HG03135 (cell line): ENCODE results near the gene R3HDM1.
"Not testable (repeated sequence)": the region's sequence is repeated elsewhere in the genome, so short reads cannot be mapped to it uniquely, and the experiment has no call there.

Experiments used
- ATAC-seq: cut with Tn5 transposase; IDR thresholded peaks from one replicate; pipeline ENCODE4 v1.9.1; 2021; ENCODE audit warnings: mild to moderate bottlenecking, moderate library complexity; ENCODE audit not compliant: unreplicated experiment

R3HDM1 gene

DNA sequence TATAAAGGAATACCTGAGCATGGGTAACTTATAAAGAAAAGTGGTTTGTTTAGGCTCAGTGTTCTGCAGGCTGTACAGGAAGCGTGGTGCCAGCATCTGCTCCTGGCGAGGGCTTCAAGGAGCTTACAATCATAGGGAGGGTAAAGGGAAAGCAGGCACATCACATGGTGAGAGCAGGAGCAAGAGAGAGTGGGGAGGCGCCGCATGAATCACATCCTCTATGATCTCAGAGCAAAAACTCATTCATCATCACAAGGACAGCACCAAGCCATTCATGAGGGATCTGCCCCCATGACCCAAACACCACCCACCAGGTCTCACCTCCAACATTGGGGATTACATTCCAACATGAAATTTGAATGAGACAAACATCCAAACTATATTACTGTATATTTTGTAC lies 32.5 kb downstream of the R3HDM1 start:
- no peak for ATAC-seq

DNA sequence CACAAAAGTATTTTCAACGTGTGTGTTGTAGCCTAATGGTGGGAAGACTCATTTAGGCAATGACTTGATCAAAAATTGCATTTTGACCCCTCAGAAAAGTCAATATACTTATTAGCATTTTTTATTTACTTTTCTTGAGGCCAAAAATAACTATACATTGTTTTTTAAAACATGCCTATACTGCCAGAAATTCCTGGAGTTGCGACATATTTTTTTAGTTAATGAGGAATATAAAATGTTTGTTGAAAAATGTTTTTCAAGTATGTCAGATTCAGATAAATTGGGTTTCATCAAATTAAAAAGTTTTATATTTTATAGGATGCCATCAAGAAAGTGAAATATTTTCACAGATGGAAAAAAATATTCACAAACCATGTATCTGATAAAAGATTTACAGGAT lies 39.6 kb downstream of the R3HDM1 start:
- no peak for ATAC-seq

DNA sequence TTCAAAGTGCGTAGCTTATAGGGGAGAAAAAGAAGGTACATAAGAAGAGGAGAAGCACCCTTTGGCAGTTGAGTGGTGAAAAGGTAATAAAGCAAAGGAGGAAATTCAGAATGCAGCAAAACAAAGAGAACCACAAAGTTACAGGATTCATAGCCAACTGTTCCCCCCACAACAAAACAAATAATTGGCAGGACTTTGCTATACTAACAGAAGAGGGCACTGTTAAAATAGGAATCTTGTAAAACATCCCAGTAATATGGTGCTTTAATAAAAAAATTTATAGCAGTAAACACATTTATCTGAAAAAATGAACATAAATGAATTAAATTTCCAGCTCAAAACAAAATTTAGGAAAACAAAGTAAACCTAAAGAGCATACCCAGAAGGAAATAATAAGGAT lies 42.3 kb downstream of the R3HDM1 start:
- no peak for ATAC-seq

DNA sequence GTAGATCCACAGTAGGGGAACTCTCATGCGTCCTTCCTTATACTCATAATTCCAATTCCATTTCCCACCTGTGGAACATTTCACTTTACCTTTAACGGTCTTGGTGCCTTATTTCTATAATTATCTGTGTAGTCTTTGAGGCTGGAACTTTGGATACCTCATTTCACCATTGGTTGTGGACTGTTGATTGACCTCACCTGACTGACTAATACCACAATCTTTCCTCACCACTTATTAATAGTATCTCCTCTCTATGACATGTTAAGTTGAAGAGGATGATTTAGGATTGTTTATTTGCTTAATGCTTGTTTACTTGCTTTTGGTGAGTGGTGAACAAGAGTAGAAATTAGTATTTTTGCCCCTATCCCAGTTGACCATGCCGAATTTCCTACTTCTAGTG lies 50.0 kb downstream of the R3HDM1 start:
- no peak for ATAC-seq

DNA sequence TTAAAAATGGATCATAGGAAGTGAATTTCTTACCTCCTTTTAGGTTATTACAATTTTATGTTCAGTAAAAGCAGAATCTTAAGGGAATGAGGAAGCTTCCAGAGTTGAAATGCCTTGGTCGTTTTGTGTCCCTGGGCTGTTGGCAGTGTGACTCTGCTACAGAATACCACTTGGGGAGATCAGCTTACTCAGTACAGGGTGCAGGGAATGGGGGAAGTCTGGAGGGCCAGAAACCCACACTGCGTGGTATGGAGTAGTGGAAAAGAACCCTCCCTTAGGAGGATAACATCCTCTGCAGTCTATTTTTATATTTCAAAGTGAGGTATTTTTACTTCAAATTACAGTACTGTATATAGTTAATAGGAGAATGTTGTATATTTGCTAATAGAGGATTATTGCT lies 51.1 kb downstream of the R3HDM1 start:
- ATAC-seq = no peak

DNA sequence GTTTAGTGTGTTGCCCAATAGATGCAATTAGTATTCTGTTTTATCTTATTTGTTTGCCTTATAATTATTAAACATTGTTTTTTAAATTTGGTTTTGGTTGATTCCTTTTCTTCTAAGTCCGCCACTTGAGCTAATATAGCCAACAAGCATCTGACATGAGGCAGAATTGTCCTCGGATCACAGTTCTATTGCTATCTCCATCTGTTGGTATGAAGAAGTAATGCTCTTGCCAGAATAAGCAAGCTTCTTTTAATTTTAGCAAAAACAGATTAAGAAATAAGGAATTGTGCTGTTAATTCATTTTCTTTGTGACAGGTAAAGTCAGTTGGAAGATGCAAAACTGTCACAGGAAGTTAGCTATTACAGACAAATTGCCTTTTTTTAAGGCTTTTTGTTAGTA lies 54.3 kb downstream of the R3HDM1 start:
- ATAC-seq = no peak

DNA sequence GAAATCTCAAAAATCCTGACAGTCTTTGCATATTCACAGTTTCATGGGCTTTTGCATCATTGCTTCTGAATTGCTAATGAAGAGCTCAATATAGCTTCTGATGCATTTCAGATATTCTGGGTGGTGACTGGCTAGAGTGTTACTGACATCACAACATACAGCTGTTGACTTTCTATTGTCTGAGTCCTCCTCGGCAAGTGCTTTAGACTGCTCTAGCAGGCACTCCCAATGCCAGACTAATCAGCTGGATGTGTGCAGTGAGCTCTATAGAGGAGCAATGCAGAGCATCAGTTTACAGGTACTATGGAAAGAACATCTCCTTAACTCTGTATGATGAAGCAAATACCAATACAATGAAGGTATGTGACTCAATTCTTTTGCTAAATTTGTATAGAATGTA lies 54.9 kb downstream of the R3HDM1 start:
- peak; percentile 51 for ATAC-seq

DNA sequence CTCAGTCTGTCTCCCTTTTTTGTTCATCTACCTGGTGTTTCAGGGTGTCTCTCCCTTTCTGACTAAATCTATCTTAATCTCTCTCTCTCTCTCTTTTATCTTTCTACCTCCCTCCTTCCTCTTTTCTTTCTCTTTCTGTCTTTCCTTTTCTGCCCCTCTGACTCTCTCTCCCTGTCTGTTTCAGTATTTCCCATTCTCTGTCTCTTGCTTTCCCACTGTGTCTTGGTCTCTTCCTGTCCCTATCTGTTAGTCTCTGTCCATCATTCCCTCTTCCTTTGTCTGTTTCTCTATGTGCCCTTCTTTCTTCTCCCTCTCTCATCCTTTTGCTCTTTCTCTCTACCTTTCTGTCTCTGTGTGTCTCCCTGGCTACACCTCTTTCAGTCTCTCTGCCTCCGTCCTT lies 56.7 kb downstream of the R3HDM1 start:
- no peak for ATAC-seq

DNA sequence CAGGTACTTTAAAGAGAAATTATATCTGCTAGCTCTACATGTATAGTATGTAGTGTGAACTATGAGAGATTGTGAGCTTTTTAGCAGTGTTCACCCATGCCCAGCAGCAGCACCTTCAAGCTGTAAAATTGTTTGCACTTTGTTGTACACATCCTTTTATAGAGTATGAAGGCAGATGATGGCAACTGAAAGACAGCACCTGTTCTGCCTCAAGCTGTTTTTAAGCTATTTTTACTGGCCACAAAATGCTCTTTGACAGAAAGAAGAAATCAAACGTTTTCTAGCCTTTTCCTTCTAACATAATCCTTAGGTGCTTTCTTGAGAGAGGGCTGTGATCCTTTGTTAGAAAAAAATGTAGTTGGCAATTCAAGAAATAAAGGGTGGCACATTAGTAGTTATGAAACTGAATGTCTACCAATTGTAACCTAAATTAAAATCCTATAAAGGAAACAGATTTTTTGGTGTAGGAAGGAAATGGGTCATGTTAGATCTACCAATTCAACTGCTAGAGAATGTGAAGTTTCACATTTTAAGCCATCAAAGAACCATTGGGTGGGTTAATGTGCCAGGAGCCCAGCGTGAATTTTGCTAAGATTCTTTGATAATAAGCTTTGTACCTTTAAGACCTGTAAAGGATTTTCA lies 59.5 kb downstream of the R3HDM1 start:
- ATAC-seq = no peak

DNA sequence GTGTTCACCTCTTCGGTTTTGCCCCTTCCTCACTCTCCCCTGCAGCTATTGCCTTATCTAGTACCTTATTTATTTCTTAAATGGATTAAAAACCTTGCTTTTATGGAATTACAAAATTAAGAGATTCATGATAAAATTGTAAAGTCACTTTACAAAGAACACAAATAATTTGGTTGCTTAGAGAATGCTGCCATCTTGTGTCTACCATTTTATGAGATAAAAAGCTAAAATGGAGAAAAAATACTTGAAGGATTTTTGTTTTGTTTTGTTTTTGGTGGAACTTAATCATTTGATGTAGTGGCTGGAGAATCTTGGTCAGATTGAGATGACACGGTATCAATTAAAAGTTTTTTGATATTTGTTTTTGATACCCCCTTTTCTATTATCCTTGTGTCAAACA lies 69.6 kb downstream of the R3HDM1 start:
- ATAC-seq = no peak

DNA sequence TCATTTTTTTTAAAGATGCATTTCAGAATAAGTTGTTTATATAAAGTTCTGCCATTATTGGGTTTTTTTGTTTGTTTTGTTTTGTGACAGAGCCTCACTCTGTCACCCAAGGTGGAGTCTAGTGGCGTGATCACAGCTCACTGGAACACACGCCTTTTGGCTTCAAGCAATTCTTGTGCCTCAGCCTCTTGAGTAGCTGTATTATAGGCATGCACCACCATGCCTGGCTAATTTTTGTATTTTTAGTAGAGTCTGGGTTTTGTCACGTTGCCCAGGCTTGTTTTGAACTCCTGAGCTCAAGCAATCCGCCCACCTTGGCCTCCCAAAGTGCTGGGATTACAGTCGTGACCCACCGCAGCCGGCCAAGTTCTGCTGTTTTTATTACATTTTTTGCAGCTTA lies 72.3 kb downstream of the R3HDM1 start:
- no peak for ATAC-seq

DNA sequence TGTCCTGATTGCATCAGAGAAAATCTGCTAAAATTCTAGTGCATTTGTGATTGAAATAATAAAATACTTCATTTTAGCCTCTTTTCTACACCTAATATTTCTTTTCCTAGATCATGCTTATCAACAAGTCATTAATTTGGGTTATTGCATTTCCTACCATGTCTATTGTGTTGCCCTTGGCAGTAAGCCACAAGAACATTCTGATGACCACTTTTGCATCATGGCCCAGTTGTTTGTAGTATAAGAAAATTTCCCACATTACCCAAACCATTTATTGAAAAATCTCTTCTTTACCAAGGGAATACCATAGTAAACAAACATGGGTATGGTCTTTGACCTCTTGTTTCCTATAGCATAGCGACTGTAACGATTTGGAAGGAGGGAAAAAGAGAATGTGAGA lies 76.3 kb downstream of the R3HDM1 start:
- no peak for ATAC-seq

DNA sequence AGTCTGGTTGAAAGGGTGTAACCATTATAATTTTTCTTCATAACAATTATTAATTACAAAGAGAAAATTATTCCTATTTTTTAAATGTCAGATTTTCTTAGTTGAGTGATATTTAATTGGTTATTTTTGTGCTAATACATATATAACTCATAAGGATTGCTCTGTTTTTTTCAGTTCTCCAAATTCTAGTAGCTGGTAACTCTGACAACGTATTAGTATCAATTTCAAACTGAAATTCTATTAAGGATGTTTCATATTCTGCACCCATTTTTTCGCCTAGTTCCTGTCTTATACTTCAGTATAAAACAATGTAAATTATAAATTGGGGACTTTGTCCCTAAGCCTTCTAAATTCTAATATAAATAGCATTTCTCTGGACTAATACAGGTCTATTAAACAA lies 81.0 kb downstream of the R3HDM1 start:
- ATAC-seq = no peak

DNA sequence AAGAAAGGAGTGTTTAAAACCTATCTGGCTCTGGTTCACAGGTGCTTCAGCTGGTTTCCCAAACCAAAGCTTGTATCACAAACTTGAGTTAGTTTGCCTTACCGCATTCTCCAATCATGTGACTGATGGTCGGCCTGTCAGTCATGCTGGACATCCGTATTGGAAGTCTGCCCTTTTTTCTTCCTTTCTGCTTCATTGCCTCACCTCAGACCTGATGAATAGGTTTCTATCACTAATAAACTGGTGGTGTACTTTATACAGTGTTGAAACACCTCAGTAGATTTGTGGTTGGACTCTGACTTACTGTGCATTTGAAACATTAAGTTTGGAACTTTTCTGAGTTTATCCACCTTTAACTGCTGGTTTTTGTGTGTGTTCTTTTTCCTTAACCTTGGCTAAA lies 84.1 kb downstream of the R3HDM1 start:
- no peak for ATAC-seq

DNA sequence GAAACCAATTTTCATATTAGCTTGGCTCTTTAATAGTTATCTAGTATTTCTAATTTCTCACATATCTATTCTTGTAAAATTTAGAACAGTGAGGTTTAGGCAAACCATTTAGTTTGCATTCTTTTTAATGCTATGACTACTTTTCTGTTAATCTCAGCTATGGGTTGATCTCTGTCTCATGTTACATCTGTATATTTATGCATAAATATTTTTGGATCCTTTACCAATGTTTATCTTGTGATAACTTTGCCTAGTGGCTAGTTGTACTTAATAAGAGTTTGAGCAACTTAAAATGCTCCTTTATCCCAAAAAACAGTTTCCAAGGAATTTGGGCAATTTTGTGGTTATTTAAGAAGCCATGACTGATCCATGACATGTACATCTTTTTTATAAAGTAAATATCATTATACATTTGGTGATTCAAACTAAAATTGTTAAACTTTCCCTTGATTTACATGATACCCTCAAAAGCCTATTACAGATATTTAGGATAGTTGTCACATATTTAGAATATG lies 86.3 kb downstream of the R3HDM1 start:
- ATAC-seq = no peak

DNA sequence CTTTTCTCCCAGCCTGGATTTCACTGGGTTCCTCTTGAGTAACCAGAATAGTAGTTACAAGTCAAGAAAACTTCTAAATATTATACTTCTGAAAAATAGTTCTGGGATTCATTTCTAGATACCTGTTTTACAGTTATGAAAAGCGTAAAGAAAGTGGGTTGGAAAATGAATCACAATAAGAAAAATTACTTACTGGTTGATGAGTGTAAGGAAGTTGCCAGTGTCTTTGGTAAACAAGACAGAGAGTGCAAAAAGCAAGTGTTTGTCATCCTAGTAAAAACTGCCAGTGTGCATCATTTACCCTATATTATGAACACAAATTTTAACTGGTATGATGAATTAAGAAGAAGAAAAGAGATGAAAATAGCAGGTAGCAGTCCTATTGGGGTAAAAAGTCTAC lies 88.9 kb downstream of the R3HDM1 start:
- no peak for ATAC-seq

DNA sequence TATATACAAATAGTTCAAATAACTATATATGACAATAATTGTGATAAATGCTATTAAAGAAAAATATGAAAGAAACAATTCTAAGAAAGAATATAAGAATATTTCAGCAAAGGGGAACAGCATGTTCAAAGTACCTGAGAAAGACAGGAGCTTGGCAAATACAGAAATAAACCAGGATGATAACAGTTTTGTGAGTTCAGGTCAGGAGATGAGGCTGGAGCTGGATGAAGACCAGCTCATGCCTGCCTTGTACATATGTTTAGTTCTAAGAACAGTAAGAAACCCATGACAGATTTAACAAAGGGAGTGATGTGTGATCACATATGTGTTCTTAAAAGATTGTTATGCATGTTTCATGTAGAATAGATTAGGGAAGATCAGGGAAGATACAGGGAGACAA lies 98.2 kb downstream of the R3HDM1 start:
- no peak for ATAC-seq

DNA sequence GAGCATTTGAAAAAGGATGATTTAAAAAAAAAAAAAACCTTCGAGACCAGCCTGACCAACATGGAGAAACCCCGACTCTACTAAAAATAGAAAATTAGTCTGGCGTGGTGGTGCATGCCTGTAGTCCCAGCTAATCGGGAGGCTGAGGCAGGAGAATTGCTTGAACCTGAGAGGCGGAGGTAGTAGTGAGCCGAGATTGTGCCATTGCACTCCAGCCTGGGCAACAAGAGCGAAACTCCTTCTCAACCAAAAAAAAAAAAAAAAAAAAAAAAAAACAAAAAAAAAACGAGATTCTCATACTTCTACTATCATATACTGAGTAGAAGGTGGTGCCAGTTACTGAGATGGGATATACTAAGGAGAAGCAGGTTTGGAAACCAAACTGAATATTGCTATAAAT lies 98.8 kb downstream of the R3HDM1 start:
- not testable (repeated sequence) for ATAC-seq

DNA sequence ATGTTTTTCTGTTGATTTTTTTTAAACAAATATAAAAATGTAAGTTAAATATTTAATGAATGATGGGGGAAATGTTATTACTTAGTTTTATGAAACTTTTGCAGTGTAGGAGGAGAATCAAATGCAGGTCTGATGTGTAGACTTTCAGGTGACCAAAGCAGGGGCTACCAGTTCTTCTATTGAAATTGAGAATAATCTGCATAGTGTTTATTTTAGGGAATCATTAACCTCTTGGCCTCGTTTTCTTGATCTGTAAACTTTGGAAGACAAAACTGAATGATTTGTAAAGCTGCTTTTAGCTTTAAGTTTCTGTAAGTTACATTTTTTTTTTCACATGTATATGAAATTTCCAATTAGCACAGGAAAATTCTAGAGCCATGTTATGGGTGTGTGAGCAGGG lies 99.2 kb downstream of the R3HDM1 start:
- no peak for ATAC-seq

DNA sequence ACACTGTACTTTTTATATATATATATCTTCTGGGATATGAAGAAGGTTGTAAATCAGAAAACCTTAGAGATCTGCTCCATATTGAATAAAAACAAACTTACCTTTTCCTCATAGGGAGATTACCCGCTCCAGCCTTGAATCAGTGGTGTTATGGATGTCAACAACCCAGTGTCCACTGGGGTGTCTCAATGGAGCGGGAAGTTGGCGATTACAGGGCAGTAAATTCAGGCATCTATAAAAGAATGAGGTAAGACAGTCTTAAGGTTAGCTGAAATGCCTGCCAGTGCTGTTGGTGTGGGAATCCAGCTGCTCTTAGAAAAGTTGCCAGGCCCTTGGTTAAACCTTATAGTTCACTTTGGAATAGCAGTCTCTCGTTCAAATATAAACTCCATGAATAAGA lies 102.3 kb downstream of the R3HDM1 start:
- no peak for ATAC-seq

DNA sequence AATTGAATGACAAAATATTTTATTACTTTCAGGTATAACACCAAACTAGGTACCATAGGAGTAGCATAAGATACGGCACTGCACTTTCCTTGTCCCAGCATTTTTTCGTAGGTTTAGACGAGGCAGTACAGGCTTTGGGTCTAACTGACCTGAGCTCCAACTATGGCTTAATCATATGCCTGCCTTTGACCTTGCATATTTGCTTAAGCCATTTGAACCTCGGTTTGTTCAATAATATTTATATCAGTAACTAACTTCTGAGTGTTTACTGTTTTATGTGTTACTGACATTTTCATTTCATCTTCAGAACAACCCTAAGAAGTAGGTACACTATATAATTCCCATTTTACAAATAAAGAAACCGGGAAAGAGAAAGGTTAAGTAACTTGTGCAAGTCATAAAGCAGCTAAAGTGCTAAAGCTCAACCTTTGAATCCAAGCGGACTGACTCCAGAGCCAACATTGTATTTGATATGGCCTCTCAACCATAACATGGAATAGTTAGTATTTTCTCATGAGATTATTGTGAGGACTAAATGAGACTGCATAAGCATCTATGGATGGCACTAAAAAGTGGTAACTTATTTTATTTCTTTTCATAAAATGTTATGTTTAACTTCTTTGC lies 104.0 kb downstream of the R3HDM1 start:
- ATAC-seq = no peak

DNA sequence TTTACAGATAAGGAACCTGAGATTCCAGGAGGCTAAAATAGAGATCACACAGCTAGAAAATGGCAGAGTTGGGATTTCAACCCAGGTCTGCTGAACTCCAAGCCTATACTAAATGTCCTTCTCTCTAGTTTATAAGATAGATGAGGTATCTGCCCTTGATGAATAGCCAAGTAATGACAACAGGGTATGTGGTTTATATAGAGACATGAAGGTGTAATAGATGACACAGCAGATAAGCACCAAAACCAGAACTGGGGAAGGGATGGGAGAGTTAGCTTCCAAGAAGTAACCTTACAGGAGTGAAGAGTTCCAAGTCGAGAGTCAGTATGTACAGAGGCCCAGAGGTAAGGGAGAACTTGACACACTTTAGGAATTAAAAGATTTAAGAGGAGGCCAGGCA lies 105.7 kb downstream of the R3HDM1 start:
- ATAC-seq = no peak
